CD1c-positive myeloid dendritic cell (primary cell): Measurements from ENCODE around the gene CX3CL1.
"Not testable (repeated sequence)": the region's sequence is repeated elsewhere in the genome, so short reads cannot be mapped to it uniquely, and the experiment has no call there.

Source experiments
- DNase-seq: peaks from one replicate; pipeline ENCODE4 v3.0.0-alpha.2; 2016; ENCODE audit errors: extremely low spot score

CX3CL1 gene

DNA sequence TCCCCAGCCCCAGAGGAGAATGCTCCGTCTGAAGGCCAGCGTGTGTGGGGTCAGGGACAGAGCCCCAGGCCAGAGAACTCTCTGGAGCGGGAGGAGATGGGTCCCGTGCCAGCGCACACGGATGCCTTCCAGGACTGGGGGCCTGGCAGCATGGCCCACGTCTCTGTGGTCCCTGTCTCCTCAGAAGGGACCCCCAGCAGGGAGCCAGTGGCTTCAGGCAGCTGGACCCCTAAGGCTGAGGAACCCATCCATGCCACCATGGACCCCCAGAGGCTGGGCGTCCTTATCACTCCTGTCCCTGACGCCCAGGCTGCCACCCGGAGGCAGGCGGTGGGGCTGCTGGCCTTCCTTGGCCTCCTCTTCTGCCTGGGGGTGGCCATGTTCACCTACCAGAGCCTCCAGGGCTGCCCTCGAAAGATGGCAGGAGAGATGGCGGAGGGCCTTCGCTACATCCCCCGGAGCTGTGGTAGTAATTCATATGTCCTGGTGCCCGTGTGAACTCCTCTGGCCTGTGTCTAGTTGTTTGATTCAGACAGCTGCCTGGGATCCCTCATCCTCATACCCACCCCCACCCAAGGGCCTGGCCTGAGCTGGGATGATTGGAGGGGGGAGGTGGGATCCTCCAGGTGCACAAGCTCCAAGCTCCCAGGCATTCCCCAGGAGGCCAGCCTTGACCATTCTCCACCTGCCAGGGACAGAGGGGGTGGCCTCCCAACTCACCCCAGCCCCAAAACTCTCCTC, 10.4 kb downstream of the CX3CL1 start:
- no peak for DNase-seq

GRCh38 chr16:57383276-57384247, 11.3 kb downstream of the CX3CL1 start:
- DNase-seq = no peak

GRCh38 chr16:57384248-57385070, 12.2 kb downstream of the CX3CL1 start:
- DNase-seq = peak; percentile 70

DNA sequence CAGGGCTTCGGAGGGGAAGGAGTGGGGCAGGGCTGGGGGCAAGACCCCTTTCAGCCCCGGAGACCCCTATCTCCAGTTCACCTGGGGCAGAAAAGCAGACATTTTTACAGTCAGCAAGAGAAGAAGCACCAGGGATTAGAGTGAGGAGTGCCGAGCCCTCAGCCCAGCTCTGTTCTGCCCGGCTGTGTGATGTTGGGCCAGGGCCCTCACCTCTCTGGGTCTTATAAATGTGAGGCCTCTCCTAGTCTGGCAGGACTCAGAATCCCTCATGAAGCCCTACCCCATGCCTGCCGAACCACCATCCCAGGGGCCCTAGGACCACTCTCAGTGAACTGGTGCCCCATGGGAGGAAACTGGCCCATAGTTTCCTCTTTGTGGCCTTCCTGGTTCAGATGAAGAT, 12.8 kb downstream of the CX3CL1 start:
- DNase-seq = no peak

- DNase-seq = no peak
Observed at GRCh38 chr16:57386381-57386951, 14.2 kb downstream of the CX3CL1 start.

DNA sequence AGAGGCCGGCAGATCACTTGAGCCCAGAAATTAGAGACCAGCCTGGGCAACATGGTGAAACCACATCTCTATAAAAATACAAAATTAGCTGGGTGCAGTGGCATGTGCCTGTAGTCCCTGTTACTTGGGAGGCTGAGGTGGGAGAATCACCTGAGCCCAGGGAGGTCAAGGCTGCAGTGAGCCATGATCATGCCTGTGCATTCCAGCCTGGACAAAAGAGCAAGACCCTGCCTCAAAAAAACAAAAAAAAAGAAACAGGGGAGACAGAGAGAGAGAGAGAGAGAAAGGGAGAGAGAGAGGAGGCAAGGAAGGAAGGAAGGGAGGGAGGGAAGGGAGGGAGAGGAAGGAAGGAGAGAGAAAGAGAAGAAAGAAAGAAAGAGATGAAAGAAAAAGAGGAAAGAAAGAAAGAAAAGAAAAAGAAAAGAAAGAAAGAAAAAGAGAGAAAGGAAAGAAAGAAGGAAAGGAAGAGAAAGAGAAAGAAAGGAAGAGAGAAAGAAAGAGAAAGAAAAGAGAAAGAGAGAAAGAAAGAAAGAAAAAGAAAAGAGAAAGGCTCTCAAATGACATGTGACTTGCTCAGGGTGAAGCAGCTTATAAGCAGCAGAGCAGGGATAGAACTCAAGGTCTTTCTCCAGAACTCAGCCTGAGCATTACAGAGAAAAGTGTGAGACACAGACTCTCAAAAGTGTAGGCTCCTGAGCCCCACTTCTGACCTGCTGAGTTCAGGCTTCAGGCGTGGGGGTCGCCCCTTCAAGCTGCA, 15.5 kb downstream of the CX3CL1 start:
- no peak for DNase-seq

- no peak for DNase-seq
Observed at GRCh38 chr16:57388359-57389086, 16.2 kb downstream of the CX3CL1 start.

- DNase-seq = no peak
Observed at GRCh38 chr16:57389087-57389468, 16.8 kb downstream of the CX3CL1 start.

DNA sequence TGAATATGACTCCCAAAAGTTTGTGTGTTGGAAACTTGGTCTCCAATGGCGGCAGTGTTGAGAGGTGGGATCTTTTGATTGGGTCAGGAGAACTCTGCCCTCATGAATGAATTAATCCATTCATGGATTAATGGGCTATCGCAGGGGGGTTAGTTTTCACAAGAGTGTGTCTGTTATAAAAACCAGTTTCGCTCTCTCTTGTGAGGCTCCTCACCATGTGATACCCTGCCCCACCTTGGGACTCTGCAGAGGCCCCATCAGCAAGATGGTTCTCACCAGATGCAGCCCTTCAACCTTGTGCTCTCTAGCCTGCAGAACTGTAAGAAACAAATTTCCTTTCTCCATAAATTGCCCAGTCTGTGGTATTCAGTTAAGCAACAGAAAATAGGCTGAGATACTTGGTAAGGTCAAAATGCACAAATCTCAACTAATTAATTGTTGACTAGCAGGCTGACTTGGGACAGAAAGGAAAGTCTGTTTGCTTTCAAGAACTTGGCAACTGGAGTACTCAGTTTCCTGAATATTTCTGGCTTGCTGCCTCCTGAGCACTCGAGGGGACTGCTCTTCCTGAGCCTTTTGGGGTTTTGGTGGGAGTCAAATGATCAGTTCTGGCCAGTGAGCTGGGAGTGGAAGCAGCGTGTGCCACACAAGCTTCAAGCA, 18.5 kb downstream of the CX3CL1 start:
- no peak for DNase-seq

GRCh38 chr16:57391300-57391699, 19.0 kb downstream of the CX3CL1 start:
- DNase-seq = no peak

- DNase-seq = no peak
Observed at GRCh38 chr16:57391708-57392107, 19.4 kb downstream of the CX3CL1 start.

DNA sequence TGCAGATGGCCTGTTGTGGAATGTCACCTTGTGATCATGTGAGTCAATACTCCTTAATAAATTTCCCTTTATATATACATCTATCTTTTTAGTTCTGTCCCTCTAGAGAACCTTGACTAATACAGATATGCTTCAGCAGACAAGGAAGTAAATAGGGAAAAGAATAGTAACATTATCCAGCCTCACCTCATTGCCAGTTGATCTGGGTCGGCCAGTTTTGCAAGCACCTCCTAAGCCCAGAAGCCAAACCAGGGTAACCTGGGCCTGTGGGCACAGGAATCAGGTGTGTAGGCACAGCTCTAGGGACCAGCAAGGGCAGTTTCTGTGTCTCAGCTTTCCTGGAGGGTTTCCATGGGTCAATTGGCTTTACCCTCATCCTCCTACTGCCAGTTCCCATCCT, 20.4 kb downstream of the CX3CL1 start:
- DNase-seq = no peak

DNA sequence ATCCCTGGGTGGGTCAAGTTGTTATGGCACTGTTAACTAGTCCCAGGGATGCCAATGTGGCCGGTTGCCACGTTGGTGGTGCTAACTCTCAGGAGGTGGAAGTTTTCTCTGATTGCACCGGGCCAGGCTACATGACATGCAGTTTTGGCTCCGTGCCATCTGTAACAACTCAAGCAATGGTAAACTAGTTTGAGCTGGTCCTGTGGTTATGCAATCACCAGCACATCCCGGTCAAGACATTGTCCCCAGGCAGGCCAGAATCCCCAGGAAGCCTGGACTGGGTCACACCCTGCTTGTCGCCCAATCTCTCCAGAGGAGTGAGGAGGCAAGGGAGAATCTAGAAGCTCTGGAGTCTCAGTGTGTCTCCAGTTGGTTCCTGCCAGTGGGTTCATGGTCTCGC, 22.2 kb downstream of the CX3CL1 start:
- no peak for DNase-seq

GRCh38 chr16:57395026-57395425, 22.7 kb downstream of the CX3CL1 start:
- no peak for DNase-seq

- DNase-seq = no peak
Observed at GRCh38 chr16:57396786-57397185, 24.5 kb downstream of the CX3CL1 start.

- DNase-seq = not testable (repeated sequence)
Observed at GRCh38 chr16:57397493-57397892, 25.2 kb downstream of the CX3CL1 start.

- no peak for DNase-seq
Observed at GRCh38 chr16:57401943-57402640, 29.8 kb downstream of the CX3CL1 start.

GRCh38 chr16:57403965-57404817, 31.9 kb downstream of the CX3CL1 start, which contains the start of gene CCL17:
Gene CCL17 (plus strand): TSS chr16:57404767. CDS start chr16:57413933, 9,166 bp downstream.
- DNase-seq = peak; percentile 23
